Right atrium auricular region (tissue), 2 donors: ENCODE results near the gene PLSCR3. TPM values are rescaled to one million over a fixed set of nuclear protein-coding genes. Genes with fewer than 3 reads are reported as not detected.

Source experiments
- DNase-seq: peaks from one replicate; pipeline ENCODE4 v3.0.0-alpha.2; 2019; ENCODE audit warnings: low spot score
- H3K27ac ChIP-seq, 2 donors: fragments of 200-600 bp; sonication (generic); 1 replicate in 1 of 2; 2 replicates in 1 of 2; pipeline ENCODE4 v1.5.1; 2016 to 2019
- H3K27me3 ChIP-seq, 2 donors: fragments of 200-600 bp; sonication (generic); one replicate each; pipeline versions ENCODE4 v1.5.1 to v1.6.0; 2017 to 2019
- H3K36me3 ChIP-seq: fragments of 200-600 bp; sonication (generic); one replicate; pipeline ENCODE4 v1.5.1; 2016
- H3K4me1 ChIP-seq, 2 donors: fragments of 200-600 bp; sonication (generic); one replicate each; pipeline versions ENCODE4 v1.5.1 to v1.6.0; 2017 to 2019
- H3K4me3 ChIP-seq, 2 donors: fragments of 200-600 bp; sonication (generic); 1 replicate in 1 of 2; 2 replicates in 1 of 2; pipeline ENCODE4 v1.5.1; 2017 to 2019; ENCODE audit warnings: mild to moderate bottlenecking in 1 of 2, moderate library complexity in 1 of 2
- H3K9me3 ChIP-seq, 2 donors: fragments of 200-600 bp; sonication (generic); one replicate each; pipeline ENCODE4 v1.5.1; 2019
- total RNA-seq, 2 donors: library from RNA; depleted of rRNA; stranded (reverse); fragments of >200 nt; gene quantifications; one replicate each; pipeline ENCODE4 v1.1.0, GENCODE V29; 2016
- TF ChIP-seq, protein P1 (sequence below), 2 donors: fragments of 200-600 bp; sonication (generic); IDR thresholded peaks; one replicate each; pipeline ENCODE4 v1.5.1; 2019; ENCODE audit warnings: antibody characterized with exemption in 2 of 2

The PLSCR3 gene
- total RNA-seq, 2 donors from 2014 or later, result 17.2 to 21.6 TPM

DNA sequence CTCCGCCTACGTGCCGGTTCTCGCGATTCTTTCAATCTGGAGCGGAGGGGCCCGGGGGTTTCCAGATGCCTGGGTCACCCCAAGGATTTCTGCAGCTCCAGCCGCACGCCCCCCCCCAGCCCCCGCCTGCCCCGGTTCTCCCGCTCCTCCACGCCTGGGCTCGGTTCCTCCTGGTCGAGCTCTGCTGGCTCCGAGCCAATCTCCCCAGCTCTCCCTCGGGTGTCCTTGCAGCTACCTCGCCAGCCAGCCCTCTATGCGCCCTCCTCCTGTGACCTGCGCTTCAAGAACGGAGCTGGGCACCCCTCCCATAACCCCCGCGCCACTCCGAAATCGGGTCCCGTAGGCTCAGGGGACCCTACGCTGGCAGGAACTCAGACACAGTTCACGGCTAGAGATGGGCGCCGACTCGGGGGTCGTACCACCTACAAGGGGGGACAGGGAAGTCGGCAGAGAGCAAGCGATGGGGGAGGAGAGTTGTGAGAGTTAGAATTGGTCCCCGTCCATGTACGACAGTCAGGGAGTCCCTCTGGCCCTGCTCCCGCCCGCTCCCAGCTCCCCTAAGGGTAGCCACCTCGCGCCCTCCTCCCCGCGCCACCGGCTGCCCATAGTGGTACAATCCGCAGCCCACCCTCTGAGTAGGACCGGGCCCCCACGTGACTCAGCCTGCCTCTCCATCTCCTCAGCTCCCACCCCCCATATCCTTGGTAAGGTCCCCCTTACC is 45.9 kb upstream of the PLSCR3 start:
- Histone ChIP-seq H3K4me1 (peaks cover 0 to 67% of the 10 kb centered on the region in 2 donors), H3K4me3 (peak overlapping the region; percentile 32 to 56), H3K27ac (peak overlapping the region; percentile 83 to 84), H3K9me3 (no peaks in the 10 kb centered on the region), H3K27me3 (peaks cover 0 to 9% of the 10 kb centered on the region in 2 donors), H3K36me3 (no peaks in the 10 kb centered on the region)
- DNase-seq, result peak; percentile 63
- TF ChIP-seq, protein P1, sequence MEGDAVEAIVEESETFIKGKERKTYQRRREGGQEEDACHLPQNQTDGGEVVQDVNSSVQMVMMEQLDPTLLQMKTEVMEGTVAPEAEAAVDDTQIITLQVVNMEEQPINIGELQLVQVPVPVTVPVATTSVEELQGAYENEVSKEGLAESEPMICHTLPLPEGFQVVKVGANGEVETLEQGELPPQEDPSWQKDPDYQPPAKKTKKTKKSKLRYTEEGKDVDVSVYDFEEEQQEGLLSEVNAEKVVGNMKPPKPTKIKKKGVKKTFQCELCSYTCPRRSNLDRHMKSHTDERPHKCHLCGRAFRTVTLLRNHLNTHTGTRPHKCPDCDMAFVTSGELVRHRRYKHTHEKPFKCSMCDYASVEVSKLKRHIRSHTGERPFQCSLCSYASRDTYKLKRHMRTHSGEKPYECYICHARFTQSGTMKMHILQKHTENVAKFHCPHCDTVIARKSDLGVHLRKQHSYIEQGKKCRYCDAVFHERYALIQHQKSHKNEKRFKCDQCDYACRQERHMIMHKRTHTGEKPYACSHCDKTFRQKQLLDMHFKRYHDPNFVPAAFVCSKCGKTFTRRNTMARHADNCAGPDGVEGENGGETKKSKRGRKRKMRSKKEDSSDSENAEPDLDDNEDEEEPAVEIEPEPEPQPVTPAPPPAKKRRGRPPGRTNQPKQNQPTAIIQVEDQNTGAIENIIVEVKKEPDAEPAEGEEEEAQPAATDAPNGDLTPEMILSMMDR (IDR thresholded peaks at IDR 0.05), result no peak

- DNase-seq, result no peak
- TF ChIP-seq, protein P1 (IDR thresholded peaks at IDR 0.05), result no peak
- Histone ChIP-seq H3K27me3 (peaks cover 0 to 9% of the 10 kb centered on the region in 2 donors), H3K36me3 (no peaks in the 10 kb centered on the region), H3K27ac (peak within 1 kb of the TSS; percentile 83 to 85), H3K9me3 (no peaks in the 10 kb centered on the region), H3K4me3 (peak within 1 kb of the TSS; percentile 42 to 60), H3K4me1 (peaks cover 0 to 61% of the 10 kb centered on the region in 2 donors)
Measured at GRCh38 chr17:7439462-7440112, 45.3 kb upstream of the PLSCR3 start, which contains the start of gene FGF11. Gene FGF11, plus strand, starts transcription at chr17:7439512. Its CDS starts 109 bp downstream, at chr17:7439621.

- peak overlapping the region; percentile 42 to 60 for H3K4me3 ChIP-seq
- H3K36me3 ChIP-seq, result no peaks in the 10 kb centered on the region
- H3K27me3 ChIP-seq, result peaks cover 0 to 9% of the 10 kb centered on the region in 2 donors
- peaks cover 0 to 57% of the 10 kb centered on the region in 2 donors for H3K4me1 ChIP-seq
- DNase-seq, result no peak
- TF ChIP-seq, protein P1 (IDR thresholded peaks at IDR 0.05), result no peak
- H3K27ac ChIP-seq, result peak overlapping the region; percentile 83 to 85
- H3K9me3 ChIP-seq, result no peaks in the 10 kb centered on the region
Measured at GRCh38 chr17:7438656-7439460, 44.5 kb upstream of the PLSCR3 start.

DNA sequence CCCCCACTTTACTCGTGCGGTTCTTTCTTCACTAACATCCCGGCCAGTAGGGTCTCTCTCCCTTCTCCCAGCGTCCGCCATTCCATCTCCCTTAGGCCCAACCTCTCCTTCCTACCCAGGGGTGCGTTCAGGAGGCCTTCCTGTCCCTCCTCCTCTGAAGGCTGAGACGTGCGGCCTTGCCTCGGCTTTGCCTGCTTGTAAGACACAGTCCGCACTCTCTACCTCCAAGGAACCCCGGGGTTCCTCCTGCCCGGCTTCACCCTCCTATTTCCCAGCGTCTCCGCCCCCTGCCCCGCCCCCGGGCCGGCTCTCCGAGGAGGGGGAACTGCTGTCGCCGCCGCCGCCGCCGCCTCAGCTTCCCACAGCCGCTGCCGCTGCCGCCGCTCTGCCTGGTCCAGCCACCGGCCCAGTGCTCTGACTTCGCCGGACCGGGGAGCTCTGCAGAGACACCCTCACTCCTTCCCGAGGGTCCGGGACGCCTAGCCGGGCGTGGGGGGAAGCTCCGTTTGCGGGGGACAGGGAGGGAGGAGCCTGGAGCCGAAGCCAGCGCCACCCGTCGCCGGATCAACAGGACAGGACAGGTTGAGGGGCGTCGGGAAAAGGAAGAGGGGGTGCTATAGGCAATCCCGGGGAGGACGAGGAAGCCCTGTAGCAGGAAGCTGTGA is 43.8 kb upstream of the PLSCR3 start:
- Histone ChIP-seq H3K4me3 (peak overlapping the region; percentile 42 to 60), H3K27ac (peak overlapping the region; percentile 83 to 85), H3K9me3 (no peaks in the 10 kb centered on the region), H3K4me1 (peaks cover 0 to 57% of the 10 kb centered on the region in 2 donors), H3K27me3 (peaks cover 0 to 9% of the 10 kb centered on the region in 2 donors), H3K36me3 (no peaks in the 10 kb centered on the region)
- DNase-seq, result peak; percentile 62
- TF ChIP-seq, protein P1 (IDR thresholded peaks at IDR 0.05), result no peak

GRCh38 chr17:7437369-7437863 is 43.1 kb upstream of the PLSCR3 start:
- no peak for DNase-seq
- peaks cover 0 to 57% of the 10 kb centered on the region in 2 donors for H3K4me1 ChIP-seq

More at GRCh38 chr17:7437369-7437863, 43.1 kb upstream of the PLSCR3 start:
- Histone ChIP-seq H3K9me3 (no peaks in the 10 kb centered on the region), H3K36me3 (no peaks in the 10 kb centered on the region), H3K27me3 (peaks cover 0 to 9% of the 10 kb centered on the region in 2 donors), H3K27ac (peak overlapping the region; percentile 83 to 85), H3K4me3 (peak overlapping the region; percentile 42 to 60)
- TF ChIP-seq, protein P1 (IDR thresholded peaks at IDR 0.05), result no peak
